IMR-90 (cell line): ENCODE data around the gene KLHL36. TPM values are rescaled to one million over a fixed set of nuclear protein-coding genes. Genes with fewer than 3 reads are reported as not detected.

ENCODE experiments used
- ATAC-seq: fragments of 200-7000 bp; cut with Tn5 transposase; 2 replicates; pipeline ENCODE4 v1.9.1; 2020; ENCODE audit warnings: low read depth, mild to moderate bottlenecking, moderate library complexity
- BruUV-seq: library from RNA; stranded (reverse); fragments of 400-500 nt; replicated peaks from 2 replicates; lab custom pipeline; 2021; lab: Mats Ljungman, UMichigan
- CTCF ChIA-PET: fragments of 300-600 bp; formaldehyde crosslinking; extraction: SDS; loops from one replicate; lab custom pipeline; 2021; ENCODE audit warnings: antibody characterized with exemption; lab: Yijun Ruan, JAX
- POLR2A ChIA-PET: fragments of 300-600 bp; sonication (Branson Sonifier 250); formaldehyde crosslinking; loops from one replicate; lab custom pipeline; 2022; ENCODE audit warnings: antibody characterized with exemption; ENCODE audit not compliant: unreplicated experiment; lab: Charles Lee
- DNase-seq: peaks from one replicate; pipeline ENCODE4 v3.0.0; 2013
- H2AFZ ChIP-seq: replicated peaks from 2 replicates; pipeline ENCODE3; 2013; ENCODE audit warnings: low read length, mild to moderate bottlenecking; ENCODE audit not compliant: poor library complexity
- H2AK5ac ChIP-seq: 2 replicates; pipeline ENCODE4 v1.6.1; 2013; ENCODE audit warnings: low read depth, low read length, inconsistent platforms
- H2AK9ac ChIP-seq: replicated peaks from 2 replicates; pipeline ENCODE3; 2013; ENCODE audit warnings: mild to moderate bottlenecking, low read depth, low read length, moderate library complexity; ENCODE audit not compliant: poor library complexity
- H2BK120ac ChIP-seq: 2 replicates; pipeline ENCODE4 v1.6.1; 2013; ENCODE audit warnings: low read depth, low read length, inconsistent platforms
- H2BK15ac ChIP-seq: 3 replicates; pipeline ENCODE4 v1.6.1; 2013; ENCODE audit warnings: low read depth, low read length, inconsistent platforms
- H2BK20ac ChIP-seq: 2 replicates; pipeline ENCODE4 v1.6.1; 2013; ENCODE audit warnings: low read depth, mild to moderate bottlenecking, inconsistent platforms, low read length, moderate library complexity
- H2BK5ac ChIP-seq: 2 replicates; pipeline ENCODE4 v1.6.1; 2013; ENCODE audit warnings: mild to moderate bottlenecking, low read depth, low read length, inconsistent platforms; ENCODE audit not compliant: poor library complexity, severe bottlenecking
- H3K14ac ChIP-seq: replicated peaks from 2 replicates; pipeline ENCODE4 v1.6.1; 2013; ENCODE audit warnings: low read depth, low read length, inconsistent platforms
- H3K18ac ChIP-seq: 2 replicates; pipeline ENCODE4 v1.6.1; 2013; ENCODE audit warnings: low read depth, low read length, control low read depth
- H3K23ac ChIP-seq: 2 replicates; pipeline ENCODE4 v1.6.1; 2013; ENCODE audit warnings: low read depth, low read length, inconsistent platforms
- H3K27ac ChIP-seq: 2 replicates; pipeline ENCODE4 v1.5.1; 2013; ENCODE audit warnings: mild to moderate bottlenecking, control low read depth, low read length; ENCODE audit not compliant: insufficient read depth
- H3K27me3 ChIP-seq: 2 replicates; pipeline ENCODE4 v1.6.1; 2013; ENCODE audit warnings: low read length; ENCODE audit not compliant: control insufficient read depth, insufficient read depth
- H3K36me3 ChIP-seq: 2 replicates; pipeline ENCODE4 v1.6.1; 2013; ENCODE audit warnings: low read length, mixed read lengths; ENCODE audit not compliant: control insufficient read depth, insufficient read depth
- H3K4ac ChIP-seq: 2 replicates; pipeline ENCODE4 v1.6.1; 2013; ENCODE audit warnings: low read depth, low read length, inconsistent platforms
- H3K4me1 ChIP-seq: 2 replicates; pipeline ENCODE4 v1.6.1; 2013; ENCODE audit warnings: low read length, mixed read lengths; ENCODE audit not compliant: control insufficient read depth, insufficient read depth
- H3K4me2 ChIP-seq: 2 replicates; pipeline ENCODE4 v1.6.1; 2013; ENCODE audit warnings: low read depth, mild to moderate bottlenecking, control low read depth, low read length, moderate library complexity
- H3K4me3 ChIP-seq: 2 replicates; pipeline ENCODE4 v1.5.1; 2013; ENCODE audit warnings: low read depth, mild to moderate bottlenecking, control low read depth, low read length, moderate library complexity; ENCODE audit not compliant: insufficient read depth
- H3K56ac ChIP-seq: 2 replicates; pipeline ENCODE4 v1.6.1; 2013; ENCODE audit warnings: low read length, inconsistent platforms; ENCODE audit not compliant: insufficient read depth; ENCODE audit errors: extremely low read depth
- H3K79me1 ChIP-seq, 2 experiments: 2 replicates each; pipeline ENCODE4 v1.6.1; 2013; ENCODE audit warnings: low read length in 2 of 2, inconsistent platforms in 1 of 2, low read depth in 1 of 2
- H3K9ac ChIP-seq: 2 replicates; pipeline ENCODE4 v1.6.1; 2013; ENCODE audit warnings: low read depth, low read length, control low read depth
- H3K9me1 ChIP-seq: 2 replicates; pipeline ENCODE4 v1.6.1; 2013; ENCODE audit warnings: low read length, inconsistent platforms; ENCODE audit not compliant: insufficient read depth
- H3K9me3 ChIP-seq: 2 replicates; pipeline ENCODE4 v1.6.1; 2013; ENCODE audit warnings: low read length; ENCODE audit not compliant: control insufficient read depth, insufficient read depth
- H4K20me1 ChIP-seq: 2 replicates; pipeline ENCODE4 v1.6.1; 2013; ENCODE audit warnings: low read length, inconsistent platforms; ENCODE audit not compliant: insufficient read depth
- H4K5ac ChIP-seq: 2 replicates; pipeline ENCODE4 v1.6.1; 2013; ENCODE audit warnings: mild to moderate bottlenecking, low read depth, low read length, control low read depth
- H4K8ac ChIP-seq, 2 experiments: 2 replicates each; pipeline ENCODE4 v1.6.1; 2013; ENCODE audit warnings: low read depth in 2 of 2, low read length in 2 of 2, control low read depth in 1 of 2, inconsistent platforms in 1 of 2
- H4K91ac ChIP-seq: 2 replicates; pipeline ENCODE4 v1.6.1; 2013; ENCODE audit warnings: low read depth, low read length, inconsistent platforms; ENCODE audit not compliant: insufficient read depth
- SMC3 ChIP-seq: fragments of 150-350 bp; IDR thresholded peaks from 2 replicates; pipeline ENCODE4 v1.6.1; 2016; ENCODE audit warnings: low read depth, mild to moderate bottlenecking, antibody characterized with exemption, low read length, moderate library complexity
- USF2 ChIP-seq: fragments of 150-350 bp; IDR thresholded peaks from 2 replicates; pipeline ENCODE4 v1.6.1; 2017; ENCODE audit warnings: mild to moderate bottlenecking, antibody characterized with exemption, low read length, low read depth
- WGBS, 2 experiments: methylation state at CpG; one replicate each; pipeline versions ENCODE4 v1.1.5 to v1.1.7; 2013; ENCODE audit warnings: missing lambda C conversion rate in 2 of 2; ENCODE audit not compliant: insufficient read length in 1 of 2; ENCODE audit errors: extremely low coverage in 2 of 2; 5-methylcytosine and 5-hydroxymethylcytosine counted together
- dilution Hi-C: fragments of 300-500 bp; cut with HindIII; formaldehyde crosslinking; loops from one replicate; pipeline ENCODE4 v1.14.3; 2018; ENCODE audit warnings: low sequenced_read_pairs; ENCODE audit not compliant: unreplicated experiment
- in situ Hi-C: fragments of 300-500 bp; cut with MboI; formaldehyde crosslinking; loops from 3 replicates; pipeline ENCODE4 v1.14.3; 2019; ENCODE audit warnings: low sequenced_read_pairs, inconsistent platforms, mixed read lengths
- intact Hi-C: fragments of 100-400 bp; cut with micrococcal nuclease; formaldehyde crosslinking; loops from 2 replicates; pipeline ENCODE4 v1.10.0; 2022
- polyA plus RNA-seq, 3 experiments: library from polyadenylated mRNA; depleted of rRNA; stranded (reverse); fragments of >200 nt; gene quantifications; 2 replicates each; pipeline ENCODE4 v1.2.3, GENCODE V29; 2012; ENCODE audit warnings: low replicate concordance in 1 of 3
- total RNA-seq: library from RNA; depleted of rRNA; stranded (reverse); fragments of >200 nt; gene quantifications from 2 replicates; pipeline ENCODE4 v1.2.3, GENCODE V29; 2012

Gene KLHL36
- total and polyA plus RNA-seq, 2 of the 4 experiments (the other 2 are of a cell fraction) = 45.9 to 46.3 TPM

- in situ Hi-C loops (no loop called here), dilution Hi-C loops (no loop called here), intact Hi-C loops (loop anchor here (5.0 to 10.0 kb wide), 2 partner anchors 43 to 316 kb away; partner anchors contain the start of gene WFDC1)
- 100% methylated on average over 1 of the region's 1 CpG; no CpG with 5 or more reads in 1 of the 2 experiments for WGBS, 2 experiments
- H3K4me1 ChIP-seq = peaks cover 29% of the 10 kb centered on the region
- H3K23ac ChIP-seq = no peak overlapping the region; the same call in 1 of the 2 replicates
- no peak overlapping the region for H4K5ac ChIP-seq
- TF ChIP-seq SMC3 (no peak), USF2 (peak; percentile 83)
- H3K9ac ChIP-seq = no peak overlapping the region
- no peak overlapping the region for H3K56ac ChIP-seq
- H2BK120ac ChIP-seq = no peak overlapping the region
- no peak overlapping the region for H3K4me2 ChIP-seq
- no peak overlapping the region for H2BK20ac ChIP-seq
- H4K8ac ChIP-seq = no peak overlapping the region
- H4K91ac ChIP-seq = no peak overlapping the region
- peaks cover 9 to 94% of the 10 kb centered on the region in 2 experiments for H3K79me1 ChIP-seq
- no peak overlapping the region for H3K18ac ChIP-seq
- BruUV-seq = no TSS peak
- H3K9me1 ChIP-seq = peaks cover 48% of the 10 kb centered on the region
- ATAC-seq = no peak
- H2AK5ac ChIP-seq = no peak overlapping the region
- H2AK9ac ChIP-seq = no peak overlapping the region
- H3K27me3 ChIP-seq = no peaks in the 10 kb centered on the region
- no peak overlapping the region for H3K14ac ChIP-seq
- H3K9me3 ChIP-seq = peaks cover 3% of the 10 kb centered on the region; the same call in 1 of the 2 replicates
- H3K4me3 ChIP-seq = no peak overlapping the region
- peaks cover 41% of the 10 kb centered on the region for H3K36me3 ChIP-seq
- no peak overlapping the region for H2AFZ ChIP-seq
- ChIA-PET POLR2A (no interaction called here), CTCF (no interaction called here)
- peaks cover 100% of the 10 kb centered on the region for H4K20me1 ChIP-seq
- no peak overlapping the region for H2BK15ac ChIP-seq
- no peak overlapping the region for H3K27ac ChIP-seq
- no peak overlapping the region for H2BK5ac ChIP-seq
- DNase-seq = no peak
- no peak overlapping the region for H3K4ac ChIP-seq
These were observed 37.9 kb upstream of the KLHL36 start for GRCh38 chr16:84610376-84610775.
